Lower leg skin (tissue), 4 donors: Measurements from ENCODE around the gene NR5A2. TPM values are rescaled to one million over a fixed set of nuclear protein-coding genes. Genes with fewer than 3 reads are reported as not detected.

Source experiments
- DNase-seq, 2 donors: peaks; one replicate each; pipeline ENCODE4 v3.0.0-alpha.2; 2019; ENCODE audit warnings: low spot score in 2 of 2
- H3K4me3 ChIP-seq: fragments of 200-600 bp; sonication (generic); 2 replicates; pipeline ENCODE4 v1.5.1; 2017; ENCODE audit warnings: mild to moderate bottlenecking, low read depth; ENCODE audit not compliant: poor library complexity, severe bottlenecking
- CTCF ChIP-seq, 3 donors: fragments of 450-650 bp; IDR thresholded peaks; one replicate each; pipeline ENCODE4 v1.5.1; 2016; ENCODE audit warnings: antibody characterized with exemption in 3 of 3, mild to moderate bottlenecking in 3 of 3, moderate library complexity in 2 of 3
- POLR2A ChIP-seq, 2 donors: fragments of 450-650 bp; IDR thresholded peaks; one replicate each; pipeline ENCODE4 v1.6.1; 2016 to 2017; ENCODE audit warnings: antibody characterized with exemption in 2 of 2, mild to moderate bottlenecking in 1 of 2, moderate library complexity in 1 of 2
- WGBS, 2 donors: methylation state at CpG; one replicate each; pipeline ENCODE4 v1.1.5; 2018; 5-methylcytosine and 5-hydroxymethylcytosine counted together
- intact Hi-C: fragments of 100-400 bp; cut with DNase I; formaldehyde crosslinking; loops from one replicate; pipeline ENCODE4 v1.15.0; 2023; ENCODE audit warnings: low total_unique reads
- total RNA-seq, 4 donors: library from RNA; depleted of rRNA; stranded (reverse); fragments of >200 nt; gene quantifications; one replicate each; pipeline ENCODE4 v1.1.0, GENCODE V29; 2016

NR5A2 gene
- total RNA-seq, 4 donors from 2014 or later: 0.59 to 2.4 (median 1.2) TPM

DNA sequence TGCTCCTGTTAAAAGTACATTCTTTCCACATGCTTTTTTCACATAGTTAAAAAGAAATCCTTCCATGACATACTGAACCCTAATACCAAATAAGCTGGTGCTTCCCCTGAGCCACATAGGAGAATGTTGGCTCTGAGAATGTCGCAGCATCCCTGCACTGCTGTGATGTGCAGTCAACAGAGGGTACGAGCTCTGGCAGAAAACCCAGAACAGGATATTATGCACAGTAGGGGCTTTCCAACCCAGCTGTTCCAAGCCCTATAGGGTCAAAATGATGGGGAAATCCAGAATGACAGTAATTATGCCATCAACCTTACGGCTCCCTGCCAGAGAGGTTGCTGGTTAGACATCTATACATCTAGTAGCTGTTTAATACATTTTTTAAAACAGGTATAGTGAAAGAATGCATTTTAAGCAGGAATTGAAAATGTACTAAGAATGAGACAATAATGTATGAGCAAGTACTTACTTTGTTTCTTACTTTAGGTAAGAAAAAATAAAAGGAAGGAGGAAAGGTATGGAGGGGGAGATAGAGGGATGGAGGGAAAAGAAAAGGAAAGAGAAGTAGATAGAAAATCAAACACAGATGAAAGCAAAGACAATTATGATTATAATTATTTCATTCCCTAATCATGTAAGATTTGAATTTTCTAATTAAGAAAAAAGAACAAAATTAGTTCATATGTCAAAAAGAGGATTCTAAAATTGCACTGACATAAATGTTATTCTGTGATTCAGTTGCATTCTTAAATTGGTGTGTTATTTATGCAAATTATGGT is 126.0 kb downstream of the NR5A2 start:
- no peak for TF ChIP-seq CTCF (IDR thresholded peaks at IDR 0.05)
- TF ChIP-seq POLR2A (IDR thresholded peaks at IDR 0.05): no peak
- intact Hi-C loops: no loop called here
- no peak overlapping the region for H3K4me3 ChIP-seq
- WGBS, 2 donors: 44 to 53% methylated on average over 3 of the region's 3 CpGs
- DNase-seq: no peak

DNA sequence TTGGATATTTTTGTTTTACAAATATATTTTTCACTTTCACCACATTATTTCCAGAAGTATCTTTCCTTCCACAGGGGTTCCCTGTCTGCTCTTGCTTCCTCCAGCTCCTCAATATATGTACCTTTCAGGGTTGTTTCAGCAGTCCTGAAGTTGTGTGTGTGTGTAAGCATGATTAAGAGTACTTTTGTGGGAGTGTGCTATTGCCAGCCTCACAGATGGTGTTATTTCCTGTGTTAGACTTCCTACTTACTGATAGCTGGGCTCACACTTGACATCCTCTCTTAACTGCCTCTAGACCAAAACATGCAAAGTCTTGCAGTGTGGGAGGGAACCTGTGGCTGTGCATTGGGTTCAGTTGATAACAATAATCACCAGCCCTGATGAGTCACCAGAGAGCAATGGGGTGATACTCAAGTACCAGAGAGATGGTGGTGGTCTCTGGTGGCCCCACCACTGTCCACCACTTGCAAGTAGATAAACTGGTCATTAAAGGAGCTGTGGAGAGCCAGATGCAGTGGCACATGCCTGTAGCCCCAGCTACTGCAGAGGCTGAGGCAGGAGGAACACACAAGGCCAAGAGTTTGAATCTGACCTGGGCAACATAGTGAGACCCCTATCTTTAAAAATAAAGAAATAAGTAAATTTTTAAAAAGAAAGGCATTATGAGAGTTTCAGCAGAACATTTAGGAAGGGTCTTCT is 126.7 kb downstream of the NR5A2 start:
- TF ChIP-seq POLR2A (IDR thresholded peaks at IDR 0.05): no peak
- TF ChIP-seq CTCF (IDR thresholded peaks at IDR 0.05): no peak
- no peak for DNase-seq
- H3K4me3 ChIP-seq: no peak overlapping the region
- intact Hi-C loops: no loop called here

DNA sequence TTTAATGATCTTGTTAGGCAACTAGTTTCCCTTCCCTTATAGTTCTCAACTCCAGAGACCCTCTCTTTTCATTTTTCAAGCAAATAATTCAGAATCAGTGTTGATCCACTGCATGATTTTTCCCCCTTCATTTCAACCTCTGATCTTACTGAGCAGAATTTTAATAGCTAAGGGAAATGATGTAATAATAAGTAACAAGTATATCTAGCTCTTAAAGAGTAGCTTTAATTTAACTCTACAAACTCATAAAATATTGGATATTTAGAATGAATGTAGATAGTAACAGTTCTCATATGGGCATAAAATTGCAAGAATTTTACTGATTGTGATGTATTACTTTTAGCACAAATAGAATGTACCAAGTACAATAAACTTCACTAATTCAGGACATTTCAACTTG is 130.2 kb downstream of the NR5A2 start:
- TF ChIP-seq POLR2A (IDR thresholded peaks at IDR 0.05) (no peak), CTCF (IDR thresholded peaks at IDR 0.05) (no peak)
- intact Hi-C loops: no loop called here
- no peak for DNase-seq
- H3K4me3 ChIP-seq: no peak overlapping the region

DNA sequence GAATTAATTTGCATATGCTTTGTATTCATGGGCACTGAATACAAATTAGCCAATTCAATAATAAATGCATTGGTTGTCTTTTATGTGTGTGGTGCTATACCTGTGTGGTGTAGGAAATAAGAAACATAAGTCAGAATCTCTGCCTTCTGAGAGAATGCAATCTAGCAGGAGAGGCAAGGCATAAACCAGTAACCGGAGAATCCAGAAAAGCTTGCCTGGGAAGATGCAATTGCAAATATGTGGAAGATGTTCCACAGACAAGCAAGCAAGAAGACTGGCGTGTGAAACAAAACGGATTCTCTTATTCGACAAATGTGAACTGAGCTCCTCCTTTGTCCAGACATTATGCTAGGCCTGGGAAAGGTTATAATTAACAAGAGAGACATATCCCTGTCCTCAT is 134.3 kb downstream of the NR5A2 start:
- TF ChIP-seq CTCF (IDR thresholded peaks at IDR 0.05): no peak
- no peak for TF ChIP-seq POLR2A (IDR thresholded peaks at IDR 0.05)
- DNase-seq: no peak
- H3K4me3 ChIP-seq: no peak overlapping the region
- intact Hi-C loops: no loop called here
- 75 to 79% methylated on average over 4 of the region's 4 CpGs for WGBS, 2 donors

DNA sequence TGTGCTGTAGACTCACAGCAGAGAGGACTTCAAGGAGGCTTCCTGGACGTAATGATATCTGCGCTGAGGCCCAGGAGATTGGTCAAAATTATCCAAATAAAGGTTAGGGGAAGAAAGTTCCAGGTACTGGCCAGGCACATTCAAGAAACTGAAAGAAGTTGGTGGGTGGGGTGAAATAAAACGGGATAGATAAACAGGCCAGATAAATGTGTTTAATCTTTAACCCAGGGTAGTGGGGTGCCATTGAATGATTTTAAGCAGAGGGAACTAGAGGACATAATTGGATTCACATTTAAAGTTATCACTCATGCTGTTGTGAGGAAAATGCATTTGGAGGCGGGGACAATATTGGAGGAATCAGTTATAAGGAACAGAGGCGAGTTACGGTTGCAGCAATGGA is 134.7 kb downstream of the NR5A2 start:
- 87 to 88% methylated on average over 6 of the region's 6 CpGs for WGBS, 2 donors
- TF ChIP-seq POLR2A (IDR thresholded peaks at IDR 0.05) (no peak), CTCF (IDR thresholded peaks at IDR 0.05) (no peak)

More for the DNA sequence above, 134.7 kb downstream of the NR5A2 start:
- no peak for DNase-seq
- H3K4me3 ChIP-seq: no peak overlapping the region
- intact Hi-C loops: no loop called here
